SK-N-SH treated with all-trans-retinoic acid at 6 μM for 48 hours (cell line): ENCODE measurements around the gene NAP1L4.

ENCODE experiments used
- ARNTL ChIP-seq: fragments of 450-650 bp; formaldehyde crosslinking; IDR thresholded peaks from 2 replicates; pipeline ENCODE4 v1.5.0; 2020; ENCODE audit warnings: low read depth, mild to moderate bottlenecking, moderate library complexity, borderline replicate concordance
- ESRRG ChIP-seq: fragments of 250-450 bp; sonication (Bioruptor Pico); IDR thresholded peaks from 2 replicates; pipeline ENCODE4 v1.6.1; 2021; ENCODE audit warnings: mild to moderate bottlenecking
- GLIS3 ChIP-seq: fragments of 250-450 bp; sonication (Bioruptor Pico); IDR thresholded peaks from 2 replicates; pipeline ENCODE4 v1.5.0; 2020; ENCODE audit warnings: mild to moderate bottlenecking, moderate library complexity
- ISL1 ChIP-seq: fragments of 250-450 bp; sonication (Bioruptor Pico); IDR thresholded peaks from 2 replicates; pipeline ENCODE4 v2.1.2; 2022; ENCODE audit warnings: mild to moderate bottlenecking, moderate library complexity
- OSR1 ChIP-seq: fragments of 250-450 bp; sonication (Bioruptor Pico); IDR thresholded peaks from 2 replicates; pipeline ENCODE4 v1.8.0; 2022; ENCODE audit warnings: moderate library complexity, mild to moderate bottlenecking, inconsistent platforms
- RARB ChIP-seq: fragments of 250-450 bp; sonication (Bioruptor Pico); IDR thresholded peaks from 2 replicates; pipeline ENCODE4 v1.8.0; 2021; ENCODE audit warnings: mild to moderate bottlenecking, moderate library complexity
- TCF4 ChIP-seq: fragments of 250-450 bp; sonication (Bioruptor Pico); IDR thresholded peaks from 2 replicates; pipeline ENCODE4 v1.8.0; 2021; ENCODE audit warnings: mild to moderate bottlenecking, moderate library complexity, borderline replicate concordance
- ZC3H10 ChIP-seq: fragments of 250-450 bp; sonication (Bioruptor Pico); IDR thresholded peaks from 2 replicates; pipeline ENCODE4 v1.5.1; 2021; ENCODE audit warnings: mild to moderate bottlenecking, moderate library complexity
- ZFP3 ChIP-seq: fragments of 250-450 bp; sonication (Bioruptor Pico); IDR thresholded peaks from 2 replicates; pipeline ENCODE4 v1.5.0; 2020; ENCODE audit warnings: mild to moderate bottlenecking, moderate library complexity
- ZFP30 ChIP-seq: fragments of 450-650 bp; formaldehyde crosslinking; IDR thresholded peaks from 2 replicates; pipeline ENCODE4 v1.5.0; 2022; ENCODE audit warnings: mild to moderate bottlenecking, moderate library complexity
- ZNF8 ChIP-seq: fragments of 450-650 bp; formaldehyde crosslinking; IDR thresholded peaks from 2 replicates; pipeline ENCODE4 v1.5.0; 2020; ENCODE audit warnings: mild to moderate bottlenecking, moderate library complexity
- TF ChIP-seq, protein P1 (sequence below): fragments of 250-450 bp; sonication (Bioruptor Pico); IDR thresholded peaks from 2 replicates; pipeline ENCODE4 v1.5.1; 2021; ENCODE audit warnings: mild to moderate bottlenecking, moderate library complexity
- TF ChIP-seq, protein P2 (sequence below): fragments of 250-450 bp; sonication (Bioruptor Pico); IDR thresholded peaks from 2 replicates; pipeline ENCODE4 v1.5.0; 2020; ENCODE audit warnings: mild to moderate bottlenecking, moderate library complexity
- TF ChIP-seq, protein P3 (sequence below): fragments of 250-450 bp; sonication (Bioruptor Pico); IDR thresholded peaks from 2 replicates; pipeline ENCODE4 v1.8.0; 2021; ENCODE audit warnings: low read depth, mild to moderate bottlenecking, moderate library complexity, borderline replicate concordance

DNA sequence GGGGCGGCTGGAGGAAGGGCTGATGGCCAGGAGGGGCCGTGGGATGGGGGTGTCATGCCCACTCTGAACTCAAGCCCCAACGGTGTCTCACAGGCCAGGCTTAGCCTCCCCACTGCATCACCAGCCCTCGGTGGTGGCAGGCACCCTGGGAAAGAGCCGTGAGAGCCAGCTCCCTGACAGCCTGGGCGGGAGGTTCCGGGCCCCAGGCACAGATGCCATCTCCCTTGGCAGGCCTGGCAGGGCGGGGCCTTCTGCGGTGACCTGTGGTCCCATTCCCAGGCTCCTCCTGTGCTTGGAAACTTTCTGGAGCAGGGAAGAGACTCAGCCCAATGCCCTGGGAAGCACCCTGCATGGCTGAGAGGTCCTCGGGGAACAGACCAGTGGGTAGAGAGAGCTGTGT, 67.7 kb downstream of the NAP1L4 start:
- TF ChIP-seq ISL1 (no peak), OSR1 (CRISPR knock-in tag) (no peak), TCF4 (CRISPR knock-in tag) (no peak), ZNF8 (CRISPR knock-in tag) (no peak), RARB (no peak), ZFP3 (CRISPR knock-in tag) (no peak), ARNTL (no peak), GLIS3 (CRISPR knock-in tag) (no peak), ESRRG (CRISPR knock-in tag) (no peak), ZC3H10 (CRISPR knock-in tag) (no peak), ZFP30 (CRISPR knock-in tag) (no peak)
- TF ChIP-seq, protein P1, sequence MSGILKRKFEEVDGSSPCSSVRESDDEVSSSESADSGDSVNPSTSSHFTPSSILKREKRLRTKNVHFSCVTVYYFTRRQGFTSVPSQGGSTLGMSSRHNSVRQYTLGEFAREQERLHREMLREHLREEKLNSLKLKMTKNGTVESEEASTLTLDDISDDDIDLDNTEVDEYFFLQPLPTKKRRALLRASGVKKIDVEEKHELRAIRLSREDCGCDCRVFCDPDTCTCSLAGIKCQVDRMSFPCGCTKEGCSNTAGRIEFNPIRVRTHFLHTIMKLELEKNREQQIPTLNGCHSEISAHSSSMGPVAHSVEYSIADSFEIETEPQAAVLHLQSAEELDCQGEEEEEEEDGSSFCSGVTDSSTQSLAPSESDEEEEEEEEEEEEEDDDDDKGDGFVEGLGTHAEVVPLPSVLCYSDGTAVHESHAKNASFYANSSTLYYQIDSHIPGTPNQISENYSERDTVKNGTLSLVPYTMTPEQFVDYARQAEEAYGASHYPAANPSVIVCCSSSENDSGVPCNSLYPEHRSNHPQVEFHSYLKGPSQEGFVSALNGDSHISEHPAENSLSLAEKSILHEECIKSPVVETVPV (CRISPR knock-in tag) = no peak
- TF ChIP-seq, protein P2, sequence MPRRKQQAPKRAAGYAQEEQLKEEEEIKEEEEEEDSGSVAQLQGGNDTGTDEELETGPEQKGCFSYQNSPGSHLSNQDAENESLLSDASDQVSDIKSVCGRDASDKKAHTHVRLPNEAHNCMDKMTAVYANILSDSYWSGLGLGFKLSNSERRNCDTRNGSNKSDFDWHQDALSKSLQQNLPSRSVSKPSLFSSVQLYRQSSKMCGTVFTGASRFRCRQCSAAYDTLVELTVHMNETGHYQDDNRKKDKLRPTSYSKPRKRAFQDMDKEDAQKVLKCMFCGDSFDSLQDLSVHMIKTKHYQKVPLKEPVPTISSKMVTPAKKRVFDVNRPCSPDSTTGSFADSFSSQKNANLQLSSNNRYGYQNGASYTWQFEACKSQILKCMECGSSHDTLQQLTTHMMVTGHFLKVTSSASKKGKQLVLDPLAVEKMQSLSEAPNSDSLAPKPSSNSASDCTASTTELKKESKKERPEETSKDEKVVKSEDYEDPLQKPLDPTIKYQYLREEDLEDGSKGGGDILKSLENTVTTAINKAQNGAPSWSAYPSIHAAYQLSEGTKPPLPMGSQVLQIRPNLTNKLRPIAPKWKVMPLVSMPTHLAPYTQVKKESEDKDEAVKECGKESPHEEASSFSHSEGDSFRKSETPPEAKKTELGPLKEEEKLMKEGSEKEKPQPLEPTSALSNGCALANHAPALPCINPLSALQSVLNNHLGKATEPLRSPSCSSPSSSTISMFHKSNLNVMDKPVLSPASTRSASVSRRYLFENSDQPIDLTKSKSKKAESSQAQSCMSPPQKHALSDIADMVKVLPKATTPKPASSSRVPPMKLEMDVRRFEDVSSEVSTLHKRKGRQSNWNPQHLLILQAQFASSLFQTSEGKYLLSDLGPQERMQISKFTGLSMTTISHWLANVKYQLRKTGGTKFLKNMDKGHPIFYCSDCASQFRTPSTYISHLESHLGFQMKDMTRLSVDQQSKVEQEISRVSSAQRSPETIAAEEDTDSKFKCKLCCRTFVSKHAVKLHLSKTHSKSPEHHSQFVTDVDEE = no peak
- TF ChIP-seq, protein P3, sequence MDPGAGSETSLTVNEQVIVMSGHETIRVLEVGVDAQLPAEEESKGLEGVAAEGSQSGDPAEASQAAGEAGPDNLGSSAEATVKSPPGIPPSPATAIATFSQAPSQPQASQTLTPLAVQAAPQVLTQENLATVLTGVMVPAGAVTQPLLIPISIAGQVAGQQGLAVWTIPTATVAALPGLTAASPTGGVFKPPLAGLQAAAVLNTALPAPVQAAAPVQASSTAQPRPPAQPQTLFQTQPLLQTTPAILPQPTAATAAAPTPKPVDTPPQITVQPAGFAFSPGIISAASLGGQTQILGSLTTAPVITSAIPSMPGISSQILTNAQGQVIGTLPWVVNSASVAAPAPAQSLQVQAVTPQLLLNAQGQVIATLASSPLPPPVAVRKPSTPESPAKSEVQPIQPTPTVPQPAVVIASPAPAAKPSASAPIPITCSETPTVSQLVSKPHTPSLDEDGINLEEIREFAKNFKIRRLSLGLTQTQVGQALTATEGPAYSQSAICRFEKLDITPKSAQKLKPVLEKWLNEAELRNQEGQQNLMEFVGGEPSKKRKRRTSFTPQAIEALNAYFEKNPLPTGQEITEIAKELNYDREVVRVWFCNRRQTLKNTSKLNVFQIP (CRISPR knock-in tag) = no peak
